Measurements from ENCODE around the gene RAB17. TPM values are rescaled to one million over a fixed set of nuclear protein-coding genes. Genes with fewer than 3 reads are reported as not detected.

RAB17 gene, protein sequence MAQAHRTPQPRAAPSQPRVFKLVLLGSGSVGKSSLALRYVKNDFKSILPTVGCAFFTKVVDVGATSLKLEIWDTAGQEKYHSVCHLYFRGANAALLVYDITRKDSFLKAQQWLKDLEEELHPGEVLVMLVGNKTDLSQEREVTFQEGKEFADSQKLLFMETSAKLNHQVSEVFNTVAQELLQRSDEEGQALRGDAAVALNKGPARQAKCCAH
- total RNA-seq (1 to 10 TPM in 3 of 7 donors, under 1 TPM in 1, not detected in 3; 0.46 to 2.2 (median 1.3) TPM), polyA plus RNA-seq (under 1 TPM; 0.24 to 0.67 (median 0.57) TPM)
- long read RNA-seq, donor 1, partial matches to known transcripts: 0 of 1 reads
- long read RNA-seq, donor 1, other reads (novel, unspliced or antisense): 0 of 1 reads
- long read RNA-seq, donor 2, partial matches to known transcripts: 0 of 4 reads
- long read RNA-seq, donor 2, other reads (novel, unspliced or antisense): 0 of 4 reads

DNA sequence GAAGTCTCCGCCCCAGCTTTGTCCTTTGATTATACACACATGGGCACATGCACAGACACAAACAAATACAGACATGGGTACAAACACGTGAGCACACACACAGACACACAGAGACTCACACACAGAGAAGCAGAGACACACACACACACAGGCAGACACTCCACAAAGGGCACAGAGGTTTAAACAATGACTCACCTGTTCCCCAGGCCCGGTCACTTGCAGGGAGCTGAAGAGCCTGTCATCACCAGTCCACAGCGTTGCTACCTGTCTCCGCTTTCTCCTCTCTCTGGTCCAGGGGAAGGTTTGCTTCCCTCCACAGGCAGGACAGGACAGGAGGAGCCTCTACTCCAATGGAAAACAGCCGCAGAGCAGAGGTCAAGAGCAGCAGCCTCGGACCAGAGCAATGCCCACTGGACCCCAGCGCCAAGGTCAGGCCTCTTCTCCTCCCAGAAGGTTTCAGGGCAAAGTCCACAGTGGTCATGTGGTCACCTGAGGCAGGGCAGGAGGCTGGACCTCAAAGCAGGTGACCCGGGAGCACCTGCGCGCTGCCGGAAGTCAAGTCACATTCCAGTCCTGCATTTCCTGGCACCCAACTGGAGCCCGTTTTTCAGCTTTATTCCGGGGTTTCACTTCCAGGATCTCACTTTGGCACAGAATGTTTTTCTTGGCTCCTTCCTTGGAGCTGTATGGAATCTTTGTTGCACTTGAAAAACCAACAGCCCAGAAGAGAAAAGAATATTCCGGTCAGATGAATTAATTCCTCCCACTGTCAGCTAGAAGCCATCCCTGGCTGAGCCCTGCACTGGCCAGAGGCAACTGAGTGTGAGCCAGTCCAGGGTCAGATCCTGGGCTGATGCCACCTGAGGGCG lies at the start of gene RAB17:
Gene RAB17 (minus strand): TSS at position 463 of the 869 bp plus-strand sequence. CDS start 4,580 bp downstream, outside the sequence.
- no peak for TF ChIP-seq POLR2A (IDR thresholded peaks at IDR 0.05)
- TF ChIP-seq, protein P1, sequence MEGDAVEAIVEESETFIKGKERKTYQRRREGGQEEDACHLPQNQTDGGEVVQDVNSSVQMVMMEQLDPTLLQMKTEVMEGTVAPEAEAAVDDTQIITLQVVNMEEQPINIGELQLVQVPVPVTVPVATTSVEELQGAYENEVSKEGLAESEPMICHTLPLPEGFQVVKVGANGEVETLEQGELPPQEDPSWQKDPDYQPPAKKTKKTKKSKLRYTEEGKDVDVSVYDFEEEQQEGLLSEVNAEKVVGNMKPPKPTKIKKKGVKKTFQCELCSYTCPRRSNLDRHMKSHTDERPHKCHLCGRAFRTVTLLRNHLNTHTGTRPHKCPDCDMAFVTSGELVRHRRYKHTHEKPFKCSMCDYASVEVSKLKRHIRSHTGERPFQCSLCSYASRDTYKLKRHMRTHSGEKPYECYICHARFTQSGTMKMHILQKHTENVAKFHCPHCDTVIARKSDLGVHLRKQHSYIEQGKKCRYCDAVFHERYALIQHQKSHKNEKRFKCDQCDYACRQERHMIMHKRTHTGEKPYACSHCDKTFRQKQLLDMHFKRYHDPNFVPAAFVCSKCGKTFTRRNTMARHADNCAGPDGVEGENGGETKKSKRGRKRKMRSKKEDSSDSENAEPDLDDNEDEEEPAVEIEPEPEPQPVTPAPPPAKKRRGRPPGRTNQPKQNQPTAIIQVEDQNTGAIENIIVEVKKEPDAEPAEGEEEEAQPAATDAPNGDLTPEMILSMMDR (IDR thresholded peaks at IDR 0.05 in 8 of 11, conservative IDR thresholded peaks at IDR 0.05 in 3 of 11): no peak
- no peak for TF ChIP-seq POLR2AphosphoS5 (IDR thresholded peaks at IDR 0.05)

DNA sequence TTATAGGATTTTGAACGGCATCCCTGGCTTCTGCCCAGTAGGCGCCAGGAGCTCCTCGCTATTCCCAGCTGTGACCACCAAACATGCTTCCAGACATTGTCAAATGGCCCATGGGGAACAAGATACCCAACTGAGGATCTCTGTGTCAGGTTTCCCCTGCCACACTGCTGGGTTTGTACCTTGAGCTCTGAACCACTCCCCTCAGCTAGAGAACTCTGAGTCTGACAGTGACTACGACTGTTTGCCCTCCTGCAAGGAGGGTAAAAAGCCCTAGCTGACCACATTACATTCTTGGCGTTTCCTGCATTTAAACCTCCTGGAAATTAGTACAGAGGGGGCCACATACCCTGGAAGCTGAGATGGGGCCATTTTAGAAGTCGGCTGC lies 49.3 kb upstream of the RAB17 start:
- H3K36me3 ChIP-seq: peaks cover 0 to under 1% (median 0%) of the 10 kb centered on the region in 6 donors
- H3K4me1 ChIP-seq: peaks cover 0 to 8% (median 0%) of the 10 kb centered on the region in 6 donors
- intact Hi-C loops (cut with DNase I; ENCODE audit: low total_unique reads): no loop called here
- TF ChIP-seq, protein P1 (IDR thresholded peaks at IDR 0.05 in 8 of 11, conservative IDR thresholded peaks at IDR 0.05 in 3 of 11): no peak
- TF ChIP-seq POLR2A (IDR thresholded peaks at IDR 0.05) (no peak), POLR2AphosphoS5 (IDR thresholded peaks at IDR 0.05) (no peak)
- H3K9me3 ChIP-seq: peaks cover 0 to 4% (median 0%) of the 10 kb centered on the region in 8 donors
- no peak for DNase-seq
- WGBS, 5 donors: 86 to 91% (median 89%) methylated on average over 5 to 6 of the region's 6 CpGs
- no peaks in the 10 kb centered on the region for H3K27me3 ChIP-seq (replicated peaks in 1 of 7)
- H3K27ac ChIP-seq: no peak overlapping the region
- no peak overlapping the region for H3K4me3 ChIP-seq

More for the DNA sequence above, at the start of gene RAB17:
- Histone ChIP-seq H3K27ac (peak within 1 kb of the TSS in 4 of 8 donors; percentile 13 to 45 (median 26)), H3K4me1 (peaks cover 0 to 18% (median 12%) of the 10 kb centered on the region in 6 donors), H3K36me3 (no peaks in the 10 kb centered on the region), H3K4me3 (peak within 1 kb of the TSS in 1 of 8 donors; percentile 10), H3K27me3 (replicated peaks in 1 of 7) (no peaks in the 10 kb centered on the region), H3K9me3 (no peaks in the 10 kb centered on the region)
- intact Hi-C loops (cut with DNase I; ENCODE audit: low total_unique reads): no loop called here
- DNase-seq: peak; percentile 49
- WGBS, 5 donors: 75 to 82% (median 81%) methylated on average over 15 to 16 of the region's 16 CpGs

DNA sequence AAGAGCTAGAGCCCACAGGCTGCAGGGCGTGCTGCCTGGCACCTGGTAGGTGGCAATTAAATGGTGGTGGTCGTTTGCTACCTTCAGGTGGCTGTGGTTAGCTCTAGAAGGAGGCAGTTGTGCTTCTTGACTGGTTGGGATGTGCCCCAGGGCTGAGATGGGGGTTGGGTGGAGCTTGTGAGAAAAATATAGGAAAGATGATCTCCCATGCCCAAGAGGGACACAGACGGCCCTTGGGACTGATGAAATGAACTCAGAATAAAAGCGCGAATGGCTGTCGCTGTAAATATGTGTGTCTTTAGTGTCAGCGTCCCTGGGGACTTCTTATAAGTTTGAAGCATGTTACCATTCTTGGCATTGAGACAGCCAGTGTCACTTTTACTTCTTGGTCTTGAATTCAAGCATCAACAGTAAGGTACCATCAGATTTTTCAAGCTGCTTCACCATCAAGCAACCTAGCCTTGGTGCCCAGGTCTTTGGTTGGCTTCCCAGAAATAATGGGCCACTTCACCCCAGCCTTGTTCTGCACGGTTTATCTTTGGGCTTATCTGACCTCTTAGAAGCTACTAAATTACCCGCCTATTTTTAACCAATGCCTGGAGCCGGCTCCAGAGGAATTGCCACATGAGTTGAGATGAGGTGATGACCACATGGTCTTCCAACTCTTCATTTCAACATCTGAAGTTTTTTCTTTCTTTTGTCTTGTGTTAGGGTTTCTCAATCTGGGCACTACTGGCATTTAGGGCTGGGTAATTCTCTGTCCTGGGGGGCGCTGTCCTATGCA lies 48.7 kb upstream of the RAB17 start:
- intact Hi-C loops (cut with DNase I; ENCODE audit: low total_unique reads): no loop called here

More for the DNA sequence above, 48.7 kb upstream of the RAB17 start:
- no peak overlapping the region for H3K4me3 ChIP-seq
- no peaks in the 10 kb centered on the region for H3K27me3 ChIP-seq (replicated peaks in 1 of 7)
- TF ChIP-seq, protein P1 (IDR thresholded peaks at IDR 0.05 in 8 of 11, conservative IDR thresholded peaks at IDR 0.05 in 3 of 11): no peak
- TF ChIP-seq POLR2AphosphoS5 (IDR thresholded peaks at IDR 0.05) (no peak), POLR2A (IDR thresholded peaks at IDR 0.05) (no peak)
- H3K9me3 ChIP-seq: peaks cover 0 to 10% (median 0%) of the 10 kb centered on the region in 8 donors
- H3K36me3 ChIP-seq: no peaks in the 10 kb centered on the region
- peaks cover 0 to 8% (median 0%) of the 10 kb centered on the region in 6 donors for H3K4me1 ChIP-seq
- no peak for DNase-seq
- WGBS, 5 donors: 70 to 74% (median 73%) methylated on average over 11 of the region's 11 CpGs
- H3K27ac ChIP-seq: no peak overlapping the region

All from spleen (tissue), 13 donors.